GM12873 (cell line): ENCODE measurements around the gene DDIAS.

Experiments used
- TF ChIP-seq, protein P1 (sequence below): IDR thresholded peaks from 2 replicates; pipeline ENCODE4 v1.5.1; 2012; ENCODE audit warnings: low read depth, mild to moderate bottlenecking, moderate library complexity, low read length, control low read depth; ENCODE audit not compliant: insufficient read depth; ENCODE audit errors: missing control alignments

The DDIAS gene

DNA sequence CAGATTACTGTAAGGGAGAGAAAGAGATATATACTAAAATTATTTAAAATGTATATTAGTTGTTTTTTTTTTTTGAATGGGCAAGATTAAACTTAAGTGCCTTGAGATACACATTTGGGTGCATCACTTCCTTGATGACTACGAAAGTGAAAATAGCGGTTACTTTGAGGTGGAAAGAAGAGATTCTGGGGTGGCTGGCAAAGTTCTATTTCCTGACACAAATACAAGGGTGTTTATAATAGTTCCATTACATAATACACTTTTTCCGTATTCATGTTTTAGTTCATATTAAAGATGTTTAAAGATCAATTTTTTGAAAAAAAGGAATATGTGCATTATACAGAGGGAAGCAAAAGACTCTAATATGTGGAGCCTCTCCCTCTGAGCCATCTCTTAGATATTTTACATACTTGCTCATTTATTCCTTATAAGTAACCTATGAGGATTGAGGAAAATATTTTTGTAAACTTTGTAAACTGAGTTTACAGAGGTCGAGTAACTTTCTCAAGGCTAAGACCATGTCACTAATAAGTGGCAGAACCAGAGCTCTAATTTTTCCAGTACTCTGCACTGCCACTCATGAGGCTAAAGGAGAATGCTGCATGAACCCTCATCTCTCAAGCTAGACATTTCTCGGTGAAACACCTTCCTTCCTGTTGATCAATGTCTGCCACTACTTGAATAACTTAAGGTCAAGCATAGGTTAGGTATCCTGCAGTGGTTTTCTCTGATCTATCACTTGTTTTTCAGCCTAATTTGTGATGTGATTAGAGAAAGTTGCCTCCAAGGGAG, 58.6 kb downstream of the DDIAS start:
- TF ChIP-seq, protein P1, sequence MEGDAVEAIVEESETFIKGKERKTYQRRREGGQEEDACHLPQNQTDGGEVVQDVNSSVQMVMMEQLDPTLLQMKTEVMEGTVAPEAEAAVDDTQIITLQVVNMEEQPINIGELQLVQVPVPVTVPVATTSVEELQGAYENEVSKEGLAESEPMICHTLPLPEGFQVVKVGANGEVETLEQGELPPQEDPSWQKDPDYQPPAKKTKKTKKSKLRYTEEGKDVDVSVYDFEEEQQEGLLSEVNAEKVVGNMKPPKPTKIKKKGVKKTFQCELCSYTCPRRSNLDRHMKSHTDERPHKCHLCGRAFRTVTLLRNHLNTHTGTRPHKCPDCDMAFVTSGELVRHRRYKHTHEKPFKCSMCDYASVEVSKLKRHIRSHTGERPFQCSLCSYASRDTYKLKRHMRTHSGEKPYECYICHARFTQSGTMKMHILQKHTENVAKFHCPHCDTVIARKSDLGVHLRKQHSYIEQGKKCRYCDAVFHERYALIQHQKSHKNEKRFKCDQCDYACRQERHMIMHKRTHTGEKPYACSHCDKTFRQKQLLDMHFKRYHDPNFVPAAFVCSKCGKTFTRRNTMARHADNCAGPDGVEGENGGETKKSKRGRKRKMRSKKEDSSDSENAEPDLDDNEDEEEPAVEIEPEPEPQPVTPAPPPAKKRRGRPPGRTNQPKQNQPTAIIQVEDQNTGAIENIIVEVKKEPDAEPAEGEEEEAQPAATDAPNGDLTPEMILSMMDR, result no peak

DNA sequence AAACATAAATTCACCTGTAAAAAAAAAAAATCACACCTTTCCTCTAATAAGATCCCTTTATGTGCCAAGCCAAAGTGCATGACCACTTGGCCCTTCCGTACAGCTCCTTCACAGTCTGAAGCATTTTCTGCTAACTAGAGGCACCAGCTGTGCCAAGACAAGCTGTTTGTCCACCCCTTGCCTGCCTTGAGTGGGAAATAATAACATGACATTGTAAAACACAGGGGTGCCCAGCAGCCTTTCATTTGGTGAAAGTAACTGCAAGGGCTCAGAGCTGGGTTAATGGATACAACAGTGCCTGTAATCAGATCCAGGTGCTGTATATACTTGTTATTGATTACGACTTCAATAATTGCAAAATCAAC, 59.2 kb downstream of the DDIAS start:
- TF ChIP-seq, protein P1, result no peak

DNA sequence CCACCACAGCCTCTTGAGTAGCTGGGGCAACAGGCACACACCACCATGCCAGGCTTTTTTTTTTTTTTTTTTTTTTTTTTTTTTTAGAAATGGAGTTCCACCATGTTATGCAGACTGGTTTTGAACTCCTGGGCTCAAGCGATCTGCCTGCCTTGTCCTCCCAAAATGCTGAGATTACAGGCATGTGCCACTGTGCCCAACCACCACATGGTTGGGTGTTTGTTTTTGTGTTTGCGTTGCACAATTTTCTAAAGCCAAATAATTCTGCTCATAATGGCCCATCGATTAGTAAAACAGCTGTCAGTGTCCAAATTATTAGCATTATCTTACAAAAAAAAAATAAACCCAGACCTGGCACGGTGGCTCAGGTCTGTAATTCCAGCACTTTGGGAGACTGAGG, 65.8 kb downstream of the DDIAS start:
- TF ChIP-seq, protein P1, result no peak

DNA sequence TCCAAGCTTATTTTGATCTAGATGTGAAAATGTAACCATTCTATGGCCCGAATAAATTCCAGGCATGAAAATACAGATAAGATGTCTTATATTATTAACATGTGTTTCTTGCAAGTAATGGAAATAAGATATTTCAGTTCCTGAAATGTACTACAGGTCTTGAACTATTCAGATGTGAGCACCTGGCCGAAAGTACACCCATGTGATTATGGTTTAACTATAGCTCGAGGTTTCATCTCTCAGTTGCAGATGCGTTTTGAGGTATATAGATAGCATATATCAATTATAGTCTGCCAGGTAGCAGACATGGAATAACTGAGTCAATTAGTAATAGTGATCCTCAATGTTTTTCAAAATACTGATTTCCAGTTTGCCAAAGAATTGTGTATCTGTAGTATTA, 68.3 kb downstream of the DDIAS start:
- TF ChIP-seq, protein P1, result no peak

DNA sequence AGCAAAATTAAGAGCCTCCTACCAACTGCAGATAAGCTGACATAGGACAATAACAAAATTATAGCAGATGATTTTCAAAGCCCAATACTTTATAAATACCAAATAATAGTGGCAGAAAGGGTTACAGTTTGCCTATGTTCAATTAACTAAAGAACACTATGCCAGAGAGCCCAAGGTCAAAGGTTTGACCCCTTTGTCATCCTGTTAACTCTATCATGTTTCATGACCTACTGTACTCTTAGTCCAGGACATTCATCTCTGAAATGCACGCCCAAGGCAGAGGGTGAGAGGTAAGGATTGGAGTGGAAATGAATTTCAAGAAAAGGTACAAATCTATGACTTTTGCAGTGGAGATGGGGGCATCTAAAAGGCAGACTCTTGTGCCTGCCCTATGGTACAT, 70.6 kb downstream of the DDIAS start:
- TF ChIP-seq, protein P1, result no peak

DNA sequence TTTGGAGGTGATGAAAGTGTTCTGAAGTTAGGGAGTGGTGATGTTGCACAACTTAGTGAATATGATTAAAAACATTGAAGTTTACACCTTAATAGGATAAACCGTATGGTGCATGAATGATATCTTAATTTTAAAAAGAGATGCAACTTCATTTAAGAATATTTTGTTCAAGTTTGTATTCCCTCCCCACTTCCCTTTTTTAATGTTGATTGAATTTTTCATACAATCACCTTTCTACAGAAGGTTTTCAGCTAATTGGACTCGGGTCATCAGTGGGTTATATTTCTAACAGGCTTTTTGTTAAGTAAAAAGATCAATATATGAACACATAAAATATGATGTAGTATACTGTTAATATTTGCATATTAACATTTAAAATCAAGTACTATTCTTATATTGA, 72.6 kb downstream of the DDIAS start:
- TF ChIP-seq, protein P1, result no peak

DNA sequence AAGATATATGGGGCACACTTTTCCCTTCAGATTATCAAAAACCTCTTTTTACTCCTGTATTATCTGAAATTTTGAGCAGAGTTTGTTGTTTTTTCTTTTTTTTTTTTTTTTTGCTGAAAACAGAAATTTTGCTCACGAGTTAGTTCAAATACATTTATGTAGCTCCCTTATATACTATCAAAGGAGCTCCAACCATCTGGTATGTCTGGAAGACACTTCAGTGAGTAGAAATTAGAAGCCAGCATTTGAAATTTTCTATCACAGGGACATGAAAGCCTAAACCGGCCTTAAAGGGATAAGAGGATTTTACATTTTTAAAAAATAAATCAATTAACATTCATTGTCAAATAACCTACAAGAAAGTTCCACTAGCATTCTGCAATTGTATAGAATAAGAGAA, 73.3 kb downstream of the DDIAS start:
- TF ChIP-seq, protein P1, result no peak
